T-cell (primary cell): ENCODE measurements around the gene ZNF280D. TPM values are rescaled to one million over a fixed set of nuclear protein-coding genes. Genes with fewer than 3 reads are reported as not detected.

ENCODE experiments used
- ATAC-seq, 4 experiments: fragments of 200-7000 bp in 3 of 4; fragments of 150-1000 bp in 1 of 4; cut with Tn5 transposase; replicated peaks in 1 of 4; 1 replicate in 3 of 4; 2 replicates in 1 of 4; pipeline ENCODE4 v1.10.0; 2021; ENCODE audit warnings: moderate library complexity in 3 of 4, mild to moderate bottlenecking in 2 of 4, moderate number of reproducible peaks in 1 of 4
- CTCF ChIA-PET, 2 donors: fragments of 300-600 bp; sonication (Branson Sonifier 250); formaldehyde crosslinking; loops; one replicate each; lab custom pipeline; 2022; ENCODE audit warnings: antibody characterized with exemption in 2 of 2; lab: Charles Lee
- POLR2A ChIA-PET, 2 donors: fragments of 300-600 bp; sonication (Branson Sonifier 250); formaldehyde crosslinking; loops; one replicate each; lab custom pipeline; 2022; ENCODE audit warnings: antibody characterized with exemption in 2 of 2; lab: Charles Lee
- DNase-seq, 35 experiments: peaks; one replicate each; pipeline versions ENCODE4 v3.0.0 to v3.0.0-alpha.2; 2013 to 2023
- H3K27ac ChIP-seq: one replicate; pipeline ENCODE4 v1.5.1; 2013; ENCODE audit warnings: low read length
- H3K27me3 ChIP-seq, 2 experiments: replicated peaks in 1 of 2; 1 replicate in 1 of 2; 2 replicates in 1 of 2; pipeline versions ENCODE4 v1.6.1 to v1.7.0; 2013; ENCODE audit warnings: low read length in 1 of 2, mixed read lengths in 1 of 2; ENCODE audit not compliant: control insufficient read depth in 2 of 2, insufficient read depth in 2 of 2; ENCODE audit errors: extremely low read depth in 1 of 2
- H3K36me3 ChIP-seq, 2 donors: 1 replicate in 1 of 2; 2 replicates in 1 of 2; pipeline versions ENCODE4 v1.6.1 to v1.7.0; 2013; ENCODE audit warnings: low read length in 1 of 2; ENCODE audit not compliant: control insufficient read depth in 2 of 2, insufficient read depth in 1 of 2; ENCODE audit errors: extremely low read depth in 1 of 2
- H3K4me1 ChIP-seq, 2 experiments: 1 replicate in 1 of 2; 2 replicates in 1 of 2; pipeline versions ENCODE4 v1.6.1 to v1.7.0; 2013; ENCODE audit warnings: low read length in 2 of 2, mixed read lengths in 1 of 2; ENCODE audit not compliant: insufficient read depth in 2 of 2, control insufficient read depth in 1 of 2; ENCODE audit errors: extremely low read depth in 1 of 2
- H3K4me3 ChIP-seq, 2 donors: 1 replicate in 1 of 2; 2 replicates in 1 of 2; pipeline versions ENCODE4 v1.5.1 to v1.7.0; 2013; ENCODE audit warnings: mild to moderate bottlenecking in 2 of 2, low read length in 1 of 2, moderate library complexity in 1 of 2; ENCODE audit not compliant: control insufficient read depth in 1 of 2; ENCODE audit errors: extremely low read depth in 1 of 2
- H3K9me3 ChIP-seq: 2 replicates; pipeline ENCODE4 v1.7.0; 2013
- H3K27ac Mint-ChIP-seq, 2 donors: one replicate each; pipeline ENCODE4 v1.8.0; 2020 to 2021; ENCODE audit warnings: mild to moderate bottlenecking in 2 of 2, mixed read lengths in 2 of 2
- H3K27me3 Mint-ChIP-seq, 2 donors: one replicate each; pipeline ENCODE4 v1.8.0; 2021 to 2022; ENCODE audit warnings: mixed read lengths in 2 of 2
- H3K36me3 Mint-ChIP-seq: one replicate; pipeline ENCODE4 v1.8.0; 2021; ENCODE audit warnings: mixed read lengths
- H3K4me1 Mint-ChIP-seq, 3 donors: one replicate each; pipeline ENCODE4 v1.8.0; 2020 to 2022; ENCODE audit warnings: mixed read lengths in 3 of 3, mild to moderate bottlenecking in 1 of 3
- H3K4me3 Mint-ChIP-seq, 3 donors: one replicate each; pipeline ENCODE4 v1.8.0; 2020 to 2022; ENCODE audit warnings: mild to moderate bottlenecking in 3 of 3, mixed read lengths in 3 of 3, moderate library complexity in 3 of 3
- H3K9me3 Mint-ChIP-seq, 3 donors: one replicate each; pipeline ENCODE4 v1.8.0; 2020 to 2022; ENCODE audit warnings: mixed read lengths in 3 of 3
- WGBS: methylation state at CpG from one replicate; pipeline ENCODE4 v1.1.5; 2013; ENCODE audit warnings: missing lambda C conversion rate; ENCODE audit not compliant: insufficient coverage; 5-methylcytosine and 5-hydroxymethylcytosine counted together
- total RNA-seq, 35 experiments: library from RNA in 6 of 35; stranded (reverse) in 6 of 35; fragments of 120-200 nt in 1 of 35; gene quantifications; one replicate each; pipeline versions ENCODE4 v1.2.1 to v1.2.4 and lab custom pipeline; 2013 to 2026

Gene ZNF280D
- total RNA-seq, 5 donors from 2014 or later (not counting 1 experiment from before 2014, with no cell fraction given): 29.1 to 39.5 (median 32.4) TPM

DNA sequence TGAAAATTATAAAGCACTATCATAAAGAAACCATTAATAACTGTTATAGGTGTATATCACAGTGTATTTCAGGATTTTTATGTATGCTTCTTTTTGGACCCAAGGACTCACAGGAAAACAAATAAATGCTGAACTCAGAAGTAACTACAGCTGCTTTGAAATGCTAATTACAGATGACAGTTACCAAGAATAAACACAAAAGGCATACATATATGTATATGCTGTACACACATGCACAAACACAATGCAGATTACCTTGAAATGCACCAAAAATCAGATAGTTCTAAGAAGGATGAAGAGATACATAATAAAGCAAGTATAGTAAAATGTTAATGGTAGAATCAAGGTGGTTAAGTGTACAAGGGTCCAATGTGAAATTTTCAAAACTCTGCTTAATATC, 52.2 kb downstream of the ZNF280D start:
- CTCF ChIA-PET: no interaction called here
- POLR2A ChIA-PET: interaction anchor here in 1 of 2 donors (0.6 kb wide), 1 partner anchor 37 kb away, joined by 3 read pairs; no protein-coding TSS in a partner anchor
- H3K27ac Mint-ChIP-seq: no peak overlapping the region

DNA sequence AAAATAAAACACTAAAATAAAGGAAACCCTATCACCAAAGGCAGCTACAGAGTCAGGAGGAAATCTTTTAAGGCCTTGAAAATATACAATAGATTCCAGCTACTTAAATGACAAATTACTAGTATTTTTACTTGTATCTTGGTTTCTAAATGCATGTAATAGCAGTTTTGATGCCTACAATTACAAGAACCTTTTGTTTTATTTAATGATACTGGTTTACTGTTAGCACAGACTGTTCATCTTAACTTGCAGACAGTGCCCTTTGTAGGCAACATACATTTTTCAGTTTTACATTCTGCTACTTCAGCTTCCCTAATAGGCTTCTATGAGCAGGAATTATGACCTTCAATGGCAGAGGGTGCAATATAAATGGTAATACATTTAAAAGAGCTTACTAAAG, 54.1 kb downstream of the ZNF280D start:
- Histone ChIP-seq H3K27me3 (no peaks in the 10 kb centered on the region), H3K36me3 (peaks cover 0 to 3% of the 10 kb centered on the region in 2 donors), H3K27ac (no peak overlapping the region), H3K4me1 (peaks cover 0 to 11% of the 10 kb centered on the region in 2 experiments), H3K9me3 (no peaks in the 10 kb centered on the region), H3K4me3 (no peak overlapping the region)
- H3K4me1 Mint-ChIP-seq: peaks cover 0 to 5% (median 0%) of the 10 kb centered on the region in 3 donors
- POLR2A ChIA-PET: interaction anchor here in 1 of 2 donors (0.6 kb wide), 1 partner anchor 19 kb away, joined by 3 read pairs; no protein-coding TSS in a partner anchor
- DNase-seq (no peak), ATAC-seq (no peak)
- H3K27me3 Mint-ChIP-seq: no peaks in the 10 kb centered on the region
- CTCF ChIA-PET: no interaction called here
- peaks cover 51% of the 10 kb centered on the region for H3K36me3 Mint-ChIP-seq
- no peak overlapping the region for H3K27ac Mint-ChIP-seq
- H3K4me3 Mint-ChIP-seq: no peak overlapping the region
- no peaks in the 10 kb centered on the region for H3K9me3 Mint-ChIP-seq

More for the DNA sequence above, 52.2 kb downstream of the ZNF280D start:
- Histone ChIP-seq H3K27me3 (no peaks in the 10 kb centered on the region), H3K27ac (no peak overlapping the region), H3K4me3 (no peak overlapping the region), H3K4me1 (peaks cover 0 to 17% of the 10 kb centered on the region in 2 experiments), H3K36me3 (peaks cover 0 to 2% of the 10 kb centered on the region in 2 donors), H3K9me3 (no peaks in the 10 kb centered on the region)
- Mint-ChIP-seq H3K27me3 (no peaks in the 10 kb centered on the region), H3K4me1 (peaks cover 0 to 5% (median 3%) of the 10 kb centered on the region in 3 donors), H3K9me3 (no peaks in the 10 kb centered on the region), H3K36me3 (peaks cover 36% of the 10 kb centered on the region), H3K4me3 (no peak overlapping the region)
- ATAC-seq (no peak), DNase-seq (no peak)

DNA sequence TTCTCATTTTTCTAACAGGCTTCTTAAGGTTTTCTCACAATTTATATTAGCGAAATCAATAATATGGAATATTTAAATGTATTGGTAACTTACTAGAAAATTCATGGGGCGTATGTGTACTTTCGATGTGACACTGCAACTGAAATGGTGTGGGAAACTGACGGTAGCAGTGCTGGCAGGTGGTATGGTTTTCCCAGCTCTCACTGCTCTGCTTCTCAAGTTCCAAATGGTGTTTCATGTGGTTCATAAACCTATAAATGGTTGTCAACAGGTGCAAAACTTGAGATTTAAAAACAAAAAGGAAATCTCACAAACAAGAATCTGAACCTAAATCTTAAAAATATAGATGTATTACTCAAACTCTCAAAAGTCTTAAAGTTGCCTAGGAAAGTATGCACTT, 54.7 kb downstream of the ZNF280D start:
- Mint-ChIP-seq H3K27me3 (no peaks in the 10 kb centered on the region), H3K27ac (no peak overlapping the region), H3K9me3 (no peaks in the 10 kb centered on the region), H3K36me3 (peaks cover 55% of the 10 kb centered on the region), H3K4me3 (no peak overlapping the region), H3K4me1 (peaks cover 0 to 5% (median 0%) of the 10 kb centered on the region in 3 donors)
- POLR2A ChIA-PET: no interaction called here
- no peak overlapping the region for H3K4me3 ChIP-seq
- no peaks in the 10 kb centered on the region for H3K27me3 ChIP-seq
- DNase-seq (no peak), ATAC-seq (no peak)
- H3K36me3 ChIP-seq: peaks cover 0 to 3% of the 10 kb centered on the region in 2 donors
- CTCF ChIA-PET: no interaction called here
- WGBS: 80% methylated on average over 1 of the region's 4 CpGs
- H3K4me1 ChIP-seq: peaks cover 0 to 11% of the 10 kb centered on the region in 2 experiments
- H3K27ac ChIP-seq: no peak overlapping the region
- H3K9me3 ChIP-seq: no peaks in the 10 kb centered on the region

DNA sequence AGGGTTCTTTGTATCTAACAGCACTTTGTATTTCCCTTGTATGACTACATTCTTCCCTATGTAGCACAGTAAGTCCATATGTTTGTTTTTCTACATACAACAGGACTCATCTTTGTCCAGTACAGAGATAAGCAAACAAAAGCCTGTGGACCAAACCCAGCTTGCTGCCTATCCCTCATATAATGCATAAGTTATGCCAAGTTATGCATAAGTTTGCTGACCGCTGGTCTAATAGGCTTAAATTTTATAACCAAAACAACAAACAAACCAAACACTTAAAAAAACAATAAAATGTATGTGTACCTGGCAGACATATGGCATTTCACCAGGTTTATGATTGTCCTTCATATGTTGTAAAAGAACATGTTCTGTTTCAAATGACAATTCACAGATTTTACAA, 56.0 kb downstream of the ZNF280D start:
- ChIA-PET CTCF (interaction anchor here in 1 of 2 donors (0.6 kb wide), 1 partner anchor 867 kb away, joined by 4 read pairs; no protein-coding TSS in a partner anchor), POLR2A (no interaction called here)
- Mint-ChIP-seq H3K4me1 (peaks cover 0 to 5% (median 0%) of the 10 kb centered on the region in 3 donors), H3K27ac (no peak overlapping the region), H3K9me3 (no peaks in the 10 kb centered on the region), H3K4me3 (no peak overlapping the region), H3K36me3 (peaks cover 66% of the 10 kb centered on the region), H3K27me3 (no peaks in the 10 kb centered on the region)
- Histone ChIP-seq H3K4me1 (peaks cover 0 to 11% of the 10 kb centered on the region in 2 experiments), H3K27ac (no peak overlapping the region), H3K27me3 (no peaks in the 10 kb centered on the region), H3K36me3 (peaks cover 0 to 3% of the 10 kb centered on the region in 2 donors), H3K9me3 (no peaks in the 10 kb centered on the region), H3K4me3 (no peak overlapping the region)
- DNase-seq: no peak
- no CpG with 5 or more reads among the region's 1 CpG for WGBS
- no peak for ATAC-seq

DNA sequence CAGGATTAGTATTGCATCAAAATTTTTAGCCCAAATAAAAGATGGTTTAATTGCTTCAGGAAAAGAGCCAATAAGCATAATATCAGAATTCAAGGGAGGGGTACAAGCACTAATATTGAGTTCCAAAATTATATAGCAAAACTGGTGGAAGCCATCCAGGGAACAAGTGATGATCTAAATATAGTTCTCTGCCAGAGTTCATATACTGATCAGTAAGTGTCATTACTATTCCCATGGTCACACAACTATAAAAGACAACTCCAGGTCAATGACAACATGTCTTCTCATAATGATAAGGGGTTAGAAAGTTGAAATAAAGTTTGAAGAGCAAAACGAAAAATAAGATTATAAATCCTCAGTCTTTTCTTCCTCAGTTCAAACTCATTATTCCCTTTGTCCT, 57.4 kb downstream of the ZNF280D start:
- Mint-ChIP-seq H3K4me3 (no peak overlapping the region), H3K4me1 (peaks cover 0 to 5% (median 0%) of the 10 kb centered on the region in 3 donors), H3K27ac (no peak overlapping the region), H3K9me3 (no peaks in the 10 kb centered on the region), H3K27me3 (no peaks in the 10 kb centered on the region), H3K36me3 (peaks cover 74% of the 10 kb centered on the region)
- ChIA-PET CTCF (no interaction called here), POLR2A (no interaction called here)
- peaks cover 0 to 3% of the 10 kb centered on the region in 2 donors for H3K36me3 ChIP-seq
- WGBS: no CpG with 5 or more reads among the region's 1 CpG
- no peak overlapping the region for H3K4me3 ChIP-seq
- H3K27ac ChIP-seq: no peak overlapping the region
- no peaks in the 10 kb centered on the region for H3K9me3 ChIP-seq
- no peak for ATAC-seq
- DNase-seq: no peak
- H3K4me1 ChIP-seq: peaks cover 0 to 11% of the 10 kb centered on the region in 2 experiments
- H3K27me3 ChIP-seq: no peaks in the 10 kb centered on the region

DNA sequence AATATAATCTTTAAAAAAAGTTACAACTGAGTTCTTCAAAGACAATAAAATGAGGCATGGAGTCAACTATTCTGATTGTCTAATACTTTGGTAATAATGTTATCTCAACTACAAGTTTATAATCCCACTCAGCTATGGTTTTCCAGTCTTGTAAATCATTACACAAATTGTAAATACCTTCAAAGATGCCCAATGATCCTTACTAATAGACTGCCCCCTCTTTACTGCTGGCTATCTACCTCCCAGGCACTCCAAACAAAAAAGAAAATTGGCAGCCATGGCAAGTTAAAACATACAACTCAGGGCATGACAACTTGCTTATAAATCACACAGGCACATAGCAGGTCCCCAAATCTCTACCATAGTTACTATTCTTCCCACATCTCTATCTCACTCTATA, 58.5 kb downstream of the ZNF280D start:
- H3K4me3 Mint-ChIP-seq: no peak overlapping the region
- no peaks in the 10 kb centered on the region for H3K9me3 ChIP-seq
- no peaks in the 10 kb centered on the region for H3K4me1 Mint-ChIP-seq
- H3K36me3 Mint-ChIP-seq: peaks cover 67% of the 10 kb centered on the region
- H3K36me3 ChIP-seq: peaks cover 0 to 3% of the 10 kb centered on the region in 2 donors
- no peaks in the 10 kb centered on the region for H3K27me3 ChIP-seq
- H3K4me3 ChIP-seq: no peak overlapping the region
- no peaks in the 10 kb centered on the region for H3K9me3 Mint-ChIP-seq
- no peaks in the 10 kb centered on the region for H3K27me3 Mint-ChIP-seq
- DNase-seq (no peak), ATAC-seq (no peak)
- no peak overlapping the region for H3K27ac ChIP-seq
- ChIA-PET CTCF (no interaction called here), POLR2A (no interaction called here)
- no peak overlapping the region for H3K27ac Mint-ChIP-seq
- peaks cover 0 to 9% of the 10 kb centered on the region in 2 experiments for H3K4me1 ChIP-seq
